HCT116 (cell line): ENCODE data around the gene VANGL1. TPM values are rescaled to one million over a fixed set of nuclear protein-coding genes. Genes with fewer than 3 reads are reported as not detected.

ENCODE experiments used
- ATAC-seq: fragments of 200-7000 bp; cut with Tn5 transposase; 2 replicates; pipeline ENCODE4 v1.9.1; 2020; ENCODE audit warnings: mild to moderate bottlenecking, moderate library complexity
- BruUV-seq: library from RNA; stranded (reverse); fragments of 400-500 nt; replicated peaks from 2 replicates; lab custom pipeline; 2021; lab: Mats Ljungman, UMichigan
- CTCF ChIA-PET: fragments of 300-600 bp; sonication (Branson Sonifier 250); formaldehyde crosslinking; loops from one replicate; lab custom pipeline; 2021; ENCODE audit warnings: antibody characterized with exemption; lab: Charles Lee
- POLR2A ChIA-PET: fragments of 300-600, 350-600 bp; sonication (Branson Sonifier 250); formaldehyde crosslinking; loops from one replicate; lab custom pipeline; 2021; ENCODE audit warnings: antibody characterized with exemption; lab: Charles Lee
- RAD21 ChIA-PET, 2 experiments: fragments of 300-600 bp; sonication (Branson Sonifier 250); formaldehyde crosslinking; loops; one replicate each; lab custom pipeline; 2023; ENCODE audit warnings: low total read pairs in 2 of 2; ENCODE audit not compliant: uncharacterized antibody in 2 of 2, unreplicated experiment in 2 of 2, low non-redundant PET in 1 of 2; lab: Charles Lee
- DNase-seq: peaks from one replicate; pipeline ENCODE4 v3.0.0-alpha.2; 2010; ENCODE audit warnings: low read depth, low spot score
- H2AFZ ChIP-seq: fragments of 200-600 bp; shearing (Covaris generic), sonication (generic); 2 replicates; pipeline ENCODE4 v1.6.1; 2017; ENCODE audit warnings: low read depth, mixed run types, mixed read lengths, antibody characterized with exemption, low read length; ENCODE audit not compliant: poor library complexity, severe bottlenecking
- H3K27ac ChIP-seq: 2 replicates; pipeline ENCODE4 v1.5.1; 2012; ENCODE audit warnings: low read depth, low read length
- H3K27me3 ChIP-seq: fragments of 200-600 bp; sonication (generic); 2 replicates; pipeline ENCODE4 v1.6.1; 2016; ENCODE audit warnings: mixed run types, low read length, mixed read lengths; ENCODE audit not compliant: insufficient read depth
- H3K36me3 ChIP-seq, 2 experiments: fragments of 200-500 bp in 1 of 2; fragments of 200-600 bp in 1 of 2; sonication (Bioruptor generic) in 1 of 2; sonication (generic) in 1 of 2; 2 replicates each; pipeline versions ENCODE4 v1.5.1 to v1.6.1; 2014 to 2016; ENCODE audit warnings: low read length in 2 of 2, inconsistent platforms in 1 of 2, mixed read lengths in 1 of 2, mixed run types in 1 of 2; ENCODE audit not compliant: insufficient read depth in 2 of 2, control insufficient read depth in 1 of 2
- H3K4me1 ChIP-seq, 2 experiments: fragments of 200-600 bp in 1 of 2; sonication (generic) in 1 of 2; 2 replicates each; pipeline versions ENCODE4 v1.5.1 to v1.6.1; 2012 to 2017; ENCODE audit warnings: low read length in 2 of 2, inconsistent platforms in 1 of 2, mild to moderate bottlenecking in 1 of 2, mixed read lengths in 1 of 2, mixed run types in 1 of 2, moderate library complexity in 1 of 2; ENCODE audit not compliant: insufficient read depth in 2 of 2, control insufficient read depth in 1 of 2
- H3K4me2 ChIP-seq: fragments of 200-600 bp; sonication (generic); 2 replicates; pipeline ENCODE4 v1.6.1; 2017; ENCODE audit warnings: mixed run types, low read length, mixed read lengths
- H3K4me3 ChIP-seq, 2 experiments: fragments of 200-600 bp in 1 of 2; sonication (generic) in 1 of 2; replicated peaks in 1 of 2; 2 replicates each; pipeline ENCODE4 v1.5.1; 2011 to 2016; ENCODE audit warnings: low read length in 2 of 2, control low read depth in 1 of 2, low read depth in 1 of 2, mild to moderate bottlenecking in 1 of 2, mixed read lengths in 1 of 2, mixed run types in 1 of 2
- H3K79me2 ChIP-seq: fragments of 200-600 bp; sonication (generic); 2 replicates; pipeline ENCODE4 v1.6.1; 2017; ENCODE audit warnings: mild to moderate bottlenecking, mixed run types, low read length, moderate library complexity, mixed read lengths; ENCODE audit not compliant: insufficient read depth
- H3K9ac ChIP-seq: fragments of 200-600 bp; sonication (generic); 2 replicates; pipeline ENCODE4 v1.6.1; 2016; ENCODE audit warnings: low read length, mixed read lengths
- H3K9me2 ChIP-seq: fragments of 200-600 bp; sonication (generic), shearing (Covaris generic); 2 replicates; pipeline ENCODE4 v1.6.1; 2017; ENCODE audit warnings: mixed run types, mild to moderate bottlenecking, moderate library complexity; ENCODE audit not compliant: insufficient read depth
- H3K9me3 ChIP-seq, 2 experiments: fragments of 200-500 bp in 1 of 2; fragments of 200-600 bp in 1 of 2; sonication (Bioruptor generic) in 1 of 2; sonication (generic) in 1 of 2; 2 replicates each; pipeline ENCODE4 v1.6.1; 2014 to 2017; ENCODE audit warnings: low read length in 2 of 2, mixed read lengths in 2 of 2, inconsistent platforms in 1 of 2, low read depth in 1 of 2, mild to moderate bottlenecking in 1 of 2, mixed run types in 1 of 2, moderate library complexity in 1 of 2; ENCODE audit not compliant: control insufficient read depth in 1 of 2, insufficient read depth in 1 of 2
- H4K20me1 ChIP-seq: fragments of 200-600 bp; sonication (generic), shearing (Covaris generic); 2 replicates; pipeline ENCODE4 v1.6.1; 2017; ENCODE audit warnings: mixed run types, mild to moderate bottlenecking, moderate library complexity; ENCODE audit not compliant: insufficient read depth
- CBX3 ChIP-seq: IDR thresholded peaks from 2 replicates; pipeline ENCODE4 v1.6.1; 2012; ENCODE audit warnings: low read depth
- CEBPB ChIP-seq: IDR thresholded peaks from 2 replicates; pipeline ENCODE4 v1.6.1; 2012; ENCODE audit warnings: low read depth
- FOSL1 ChIP-seq: IDR thresholded peaks from 2 replicates; pipeline ENCODE4 v1.6.1; 2012; ENCODE audit warnings: low read depth
- POLR2A ChIP-seq: IDR thresholded peaks from 2 replicates; pipeline ENCODE4 v1.7.0; 2011; ENCODE audit warnings: borderline replicate concordance; ENCODE audit not compliant: insufficient read depth, insufficient read length; ENCODE audit errors: extremely low read depth
- RAD21 ChIP-seq: IDR thresholded peaks from 2 replicates; pipeline ENCODE4 v1.6.1; 2012; ENCODE audit warnings: low read depth, mild to moderate bottlenecking
- TCF7L2 ChIP-seq: IDR thresholded peaks from 2 replicates; pipeline ENCODE4 v1.7.0; 2011; ENCODE audit warnings: borderline replicate concordance, inconsistent platforms; ENCODE audit not compliant: insufficient read depth, insufficient read length; ENCODE audit errors: extremely low read depth
- intact Hi-C: fragments of 100-400 bp; cut with micrococcal nuclease; formaldehyde crosslinking; loops from 2 replicates; pipeline ENCODE4 v1.10.0; 2022
- total RNA-seq: library from RNA; stranded (reverse); gene quantifications from one replicate; pipeline ENCODE4 v1.2.1, GENCODE V29; 2021; ENCODE audit not compliant: unreplicated experiment
- TF ChIP-seq, protein P1 (sequence below): IDR thresholded peaks from 2 replicates; pipeline ENCODE4 v1.6.1; 2012; ENCODE audit warnings: low read depth

The VANGL1 gene
- total RNA-seq, 1 experiment from 2014 or later = 23.5 TPM

- CTCF ChIA-PET = interaction anchor here (2.0 kb wide), 1 partner anchor 59 kb away, joined by 9 read pairs; no protein-coding TSS in a partner anchor
Observed at GRCh38 chr1:115647507-115647906, 5.7 kb downstream of the VANGL1 start.

More at GRCh38 chr1:115647507-115647906, 5.7 kb downstream of the VANGL1 start:
- POLR2A ChIA-PET = no interaction called here
- DNase-seq (no peak), ATAC-seq (no peak)
- H3K27ac ChIP-seq = no peak overlapping the region
- H3K9me2 ChIP-seq = no peaks in the 10 kb centered on the region
- no peak overlapping the region for H2AFZ ChIP-seq
- H3K79me2 ChIP-seq = peaks cover 96% of the 10 kb centered on the region
- TF ChIP-seq CEBPB (no peak), FOSL1 (no peak), CBX3 (no peak), RAD21 (no peak), POLR2A (no peak), TCF7L2 (no peak)
- TF ChIP-seq, protein P1, sequence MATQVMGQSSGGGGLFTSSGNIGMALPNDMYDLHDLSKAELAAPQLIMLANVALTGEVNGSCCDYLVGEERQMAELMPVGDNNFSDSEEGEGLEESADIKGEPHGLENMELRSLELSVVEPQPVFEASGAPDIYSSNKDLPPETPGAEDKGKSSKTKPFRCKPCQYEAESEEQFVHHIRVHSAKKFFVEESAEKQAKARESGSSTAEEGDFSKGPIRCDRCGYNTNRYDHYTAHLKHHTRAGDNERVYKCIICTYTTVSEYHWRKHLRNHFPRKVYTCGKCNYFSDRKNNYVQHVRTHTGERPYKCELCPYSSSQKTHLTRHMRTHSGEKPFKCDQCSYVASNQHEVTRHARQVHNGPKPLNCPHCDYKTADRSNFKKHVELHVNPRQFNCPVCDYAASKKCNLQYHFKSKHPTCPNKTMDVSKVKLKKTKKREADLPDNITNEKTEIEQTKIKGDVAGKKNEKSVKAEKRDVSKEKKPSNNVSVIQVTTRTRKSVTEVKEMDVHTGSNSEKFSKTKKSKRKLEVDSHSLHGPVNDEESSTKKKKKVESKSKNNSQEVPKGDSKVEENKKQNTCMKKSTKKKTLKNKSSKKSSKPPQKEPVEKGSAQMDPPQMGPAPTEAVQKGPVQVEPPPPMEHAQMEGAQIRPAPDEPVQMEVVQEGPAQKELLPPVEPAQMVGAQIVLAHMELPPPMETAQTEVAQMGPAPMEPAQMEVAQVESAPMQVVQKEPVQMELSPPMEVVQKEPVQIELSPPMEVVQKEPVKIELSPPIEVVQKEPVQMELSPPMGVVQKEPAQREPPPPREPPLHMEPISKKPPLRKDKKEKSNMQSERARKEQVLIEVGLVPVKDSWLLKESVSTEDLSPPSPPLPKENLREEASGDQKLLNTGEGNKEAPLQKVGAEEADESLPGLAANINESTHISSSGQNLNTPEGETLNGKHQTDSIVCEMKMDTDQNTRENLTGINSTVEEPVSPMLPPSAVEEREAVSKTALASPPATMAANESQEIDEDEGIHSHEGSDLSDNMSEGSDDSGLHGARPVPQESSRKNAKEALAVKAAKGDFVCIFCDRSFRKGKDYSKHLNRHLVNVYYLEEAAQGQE = no peak
- H4K20me1 ChIP-seq = no peaks in the 10 kb centered on the region
- no peak overlapping the region; the same call in 1 of the 2 replicates for H3K4me2 ChIP-seq
- intact Hi-C loops = no loop called here
- H3K36me3 ChIP-seq = peaks cover 2 to 8% of the 10 kb centered on the region in 2 experiments; a peak in 3 of 4 replicates
- no peaks in the 10 kb centered on the region for H3K27me3 ChIP-seq
- no peaks in the 10 kb centered on the region for H3K9me3 ChIP-seq
- no peak overlapping the region for H3K4me3 ChIP-seq
- BruUV-seq = no TSS peak
- peaks cover 20 to 28% of the 10 kb centered on the region in 2 experiments; a peak in 3 of 4 replicates for H3K4me1 ChIP-seq
- RAD21 ChIA-PET = no interaction called here
- no peak overlapping the region for H3K9ac ChIP-seq
